ENCODE results near the gene MGST1.

Gene MGST1

DNA sequence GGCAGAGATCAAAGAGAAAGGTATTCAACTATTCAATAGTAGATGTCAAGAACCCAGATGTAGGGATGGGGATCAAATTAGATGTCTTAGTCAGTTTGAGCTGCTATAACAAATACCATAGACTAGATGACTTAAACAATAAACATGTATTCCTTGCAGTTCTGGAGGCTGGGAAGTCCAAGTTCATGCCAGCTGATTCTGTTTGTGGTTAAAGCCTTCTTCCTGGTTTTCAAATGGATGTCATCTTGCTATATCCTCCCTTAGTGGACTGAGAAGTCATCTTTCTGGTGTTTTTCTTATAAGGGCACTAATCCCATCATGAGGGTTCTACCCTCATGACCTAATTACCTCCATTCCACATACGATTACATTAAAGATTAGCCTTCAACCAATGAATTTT is 19.5 kb upstream of the MGST1 start:
- Histone ChIP-seq H3K23ac (ENCODE audit: low read length in 2 of 2) (no peak overlapping the region), H3K9ac (ENCODE audit: low read length) (no peak overlapping the region), H3K79me1 (replicated peaks; ENCODE audit: low read length, poor library complexity, severe bottlenecking) (no peaks in the 10 kb centered on the region), H3K18ac (ENCODE audit: low read depth in 1 of 2, low read length in 2 of 2) (no peak overlapping the region), H4K91ac (ENCODE audit: low read length) (no peak overlapping the region), H3K4ac (ENCODE audit: low read depth in 1 of 2, low read length in 2 of 2) (no peak overlapping the region), H3K27ac (ENCODE audit: low read length, poor library complexity, severe bottlenecking) (no peak overlapping the region), H4K8ac (ENCODE audit: low read length) (no peak overlapping the region), H3K27me3 (ENCODE audit: control insufficient read depth in 1 of 2, insufficient read depth in 1 of 2, low read length in 2 of 2) (no peaks in the 10 kb centered on the region), H2BK5ac (ENCODE audit: low read depth, low read length, poor library complexity, severe bottlenecking) (no peak overlapping the region), H3K4me2 (ENCODE audit: low read length, poor library complexity, severe bottlenecking) (no peak overlapping the region), H2AK5ac (ENCODE audit: low read length, severe bottlenecking) (no peak overlapping the region), H3K36me3 (ENCODE audit: control insufficient read depth in 1 of 2, insufficient read depth in 2 of 2, low read depth in 1 of 2, low read length in 2 of 2) (no peaks in the 10 kb centered on the region), H2BK12ac (ENCODE audit: low read length in 2 of 2) (no peak overlapping the region), H3K14ac (ENCODE audit: low read length in 2 of 2) (no peak overlapping the region), H3K4me1 (ENCODE audit: control insufficient read depth, insufficient read depth, low read depth, low read length) (no peaks in the 10 kb centered on the region), H2AFZ (ENCODE audit: low read depth, low read length) (no peak overlapping the region), H3K4me3 (ENCODE audit: insufficient read depth in 1 of 2, low read depth in 1 of 2, low read length in 2 of 2) (no peak overlapping the region), H3K9me3 (ENCODE audit: control insufficient read depth, low read length) (peaks cover 10% of the 10 kb centered on the region), H2BK120ac (ENCODE audit: low read depth, low read length) (no peak overlapping the region), H2BK15ac (ENCODE audit: low read depth, poor library complexity, severe bottlenecking) (no peak overlapping the region)
- DNase-seq, result no peak
- 90% methylated on average over 1 of the region's 1 CpG for WGBS

- H3K14ac ChIP-seq (ENCODE audit: low read length in 2 of 2), result no peak overlapping the region
- H4K8ac ChIP-seq (ENCODE audit: low read length), result no peak overlapping the region
- no peak for DNase-seq
- no peak overlapping the region for H2AK5ac ChIP-seq (ENCODE audit: low read length, severe bottlenecking)
- no peak overlapping the region for H3K27ac ChIP-seq (ENCODE audit: low read length, poor library complexity, severe bottlenecking)
- no CpG with 5 or more reads among the region's 2 CpGs for WGBS
- H3K18ac ChIP-seq (ENCODE audit: low read depth in 1 of 2, low read length in 2 of 2), result no peak overlapping the region
- no peaks in the 10 kb centered on the region for H3K4me1 ChIP-seq (ENCODE audit: control insufficient read depth, insufficient read depth, low read depth, low read length)
- H2BK15ac ChIP-seq (ENCODE audit: low read depth, poor library complexity, severe bottlenecking), result no peak overlapping the region
- H3K9me3 ChIP-seq (ENCODE audit: control insufficient read depth, low read length), result peaks cover 10% of the 10 kb centered on the region
- no peak overlapping the region for H2BK12ac ChIP-seq (ENCODE audit: low read length in 2 of 2)
- H4K91ac ChIP-seq (ENCODE audit: low read length), result no peak overlapping the region
- H2AFZ ChIP-seq (ENCODE audit: low read depth, low read length), result no peak overlapping the region
- H3K79me1 ChIP-seq (replicated peaks; ENCODE audit: low read length, poor library complexity, severe bottlenecking), result no peaks in the 10 kb centered on the region
- no peak overlapping the region for H3K4me2 ChIP-seq (ENCODE audit: low read length, poor library complexity, severe bottlenecking)
- H2BK5ac ChIP-seq (ENCODE audit: low read depth, low read length, poor library complexity, severe bottlenecking), result no peak overlapping the region
- no peak overlapping the region for H3K4ac ChIP-seq (ENCODE audit: low read depth in 1 of 2, low read length in 2 of 2)
- H3K36me3 ChIP-seq (ENCODE audit: control insufficient read depth in 1 of 2, insufficient read depth in 2 of 2, low read depth in 1 of 2, low read length in 2 of 2), result no peaks in the 10 kb centered on the region
- H3K27me3 ChIP-seq (ENCODE audit: control insufficient read depth in 1 of 2, insufficient read depth in 1 of 2, low read length in 2 of 2), result no peaks in the 10 kb centered on the region
- H2BK120ac ChIP-seq (ENCODE audit: low read depth, low read length), result no peak overlapping the region
- H3K4me3 ChIP-seq (ENCODE audit: insufficient read depth in 1 of 2, low read depth in 1 of 2, low read length in 2 of 2), result no peak overlapping the region
- no peak overlapping the region for H3K23ac ChIP-seq (ENCODE audit: low read length in 2 of 2)
- H3K9ac ChIP-seq (ENCODE audit: low read length), result no peak overlapping the region
These were observed 17.9 kb upstream of the MGST1 start for GRCh38 chr12:16329594-16329993.

GRCh38 chr12:16330560-16330959 is 16.9 kb upstream of the MGST1 start:
- Histone ChIP-seq H3K9me3 (ENCODE audit: control insufficient read depth, low read length) (peaks cover 10% of the 10 kb centered on the region), H2BK120ac (ENCODE audit: low read depth, low read length) (no peak overlapping the region), H4K8ac (ENCODE audit: low read length) (no peak overlapping the region), H3K4me3 (ENCODE audit: insufficient read depth in 1 of 2, low read depth in 1 of 2, low read length in 2 of 2) (no peak overlapping the region), H3K4me2 (ENCODE audit: low read length, poor library complexity, severe bottlenecking) (no peak overlapping the region), H2AFZ (ENCODE audit: low read depth, low read length) (no peak overlapping the region), H3K23ac (ENCODE audit: low read length in 2 of 2) (no peak overlapping the region), H2BK12ac (ENCODE audit: low read length in 2 of 2) (no peak overlapping the region), H3K18ac (ENCODE audit: low read depth in 1 of 2, low read length in 2 of 2) (no peak overlapping the region), H2BK5ac (ENCODE audit: low read depth, low read length, poor library complexity, severe bottlenecking) (no peak overlapping the region), H2AK5ac (ENCODE audit: low read length, severe bottlenecking) (no peak overlapping the region), H3K36me3 (ENCODE audit: control insufficient read depth in 1 of 2, insufficient read depth in 2 of 2, low read depth in 1 of 2, low read length in 2 of 2) (no peaks in the 10 kb centered on the region), H3K79me1 (replicated peaks; ENCODE audit: low read length, poor library complexity, severe bottlenecking) (no peaks in the 10 kb centered on the region), H3K4me1 (ENCODE audit: control insufficient read depth, insufficient read depth, low read depth, low read length) (no peaks in the 10 kb centered on the region), H3K9ac (ENCODE audit: low read length) (no peak overlapping the region), H3K14ac (ENCODE audit: low read length in 2 of 2) (no peak overlapping the region), H2BK15ac (ENCODE audit: low read depth, poor library complexity, severe bottlenecking) (no peak overlapping the region), H3K27me3 (ENCODE audit: control insufficient read depth in 1 of 2, insufficient read depth in 1 of 2, low read length in 2 of 2) (no peaks in the 10 kb centered on the region), H4K91ac (ENCODE audit: low read length) (no peak overlapping the region), H3K4ac (ENCODE audit: low read depth in 1 of 2, low read length in 2 of 2) (no peak overlapping the region), H3K27ac (ENCODE audit: low read length, poor library complexity, severe bottlenecking) (no peak overlapping the region)
- 92% methylated on average over 4 of the region's 4 CpGs for WGBS
- DNase-seq, result no peak

DNA sequence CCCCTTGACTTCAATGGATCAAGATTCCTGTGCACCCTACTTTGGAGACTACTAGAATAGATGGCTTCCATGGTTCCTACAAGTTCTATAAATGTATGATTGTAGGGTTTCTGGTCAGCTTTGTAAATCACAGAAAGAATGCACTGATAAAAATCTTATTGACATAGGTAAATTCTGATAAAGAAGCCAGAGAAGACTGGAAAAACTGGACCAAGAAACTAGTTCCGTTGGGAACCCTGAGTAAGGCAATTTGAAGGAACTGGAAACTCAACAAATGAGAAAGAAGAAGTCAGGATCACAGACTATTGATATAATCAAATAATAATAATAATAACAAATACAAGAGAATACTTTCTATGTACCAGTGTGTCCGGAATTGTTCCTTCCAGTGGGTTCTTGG is 15.4 kb upstream of the MGST1 start:
- no peaks in the 10 kb centered on the region for H3K36me3 ChIP-seq (ENCODE audit: control insufficient read depth in 1 of 2, insufficient read depth in 2 of 2, low read depth in 1 of 2, low read length in 2 of 2)
- H3K9ac ChIP-seq (ENCODE audit: low read length), result no peak overlapping the region
- no peak overlapping the region for H3K4me3 ChIP-seq (ENCODE audit: insufficient read depth in 1 of 2, low read depth in 1 of 2, low read length in 2 of 2)
- H2BK12ac ChIP-seq (ENCODE audit: low read length in 2 of 2), result no peak overlapping the region
- H3K27me3 ChIP-seq (ENCODE audit: control insufficient read depth in 1 of 2, insufficient read depth in 1 of 2, low read length in 2 of 2), result no peaks in the 10 kb centered on the region
- no peaks in the 10 kb centered on the region for H3K79me1 ChIP-seq (replicated peaks; ENCODE audit: low read length, poor library complexity, severe bottlenecking)
- no peak overlapping the region for H3K27ac ChIP-seq (ENCODE audit: low read length, poor library complexity, severe bottlenecking)
- H2AFZ ChIP-seq (ENCODE audit: low read depth, low read length), result no peak overlapping the region
- no peak overlapping the region for H3K4me2 ChIP-seq (ENCODE audit: low read length, poor library complexity, severe bottlenecking)
- H3K4ac ChIP-seq (ENCODE audit: low read depth in 1 of 2, low read length in 2 of 2), result no peak overlapping the region
- no peak overlapping the region for H4K8ac ChIP-seq (ENCODE audit: low read length)
- no peak overlapping the region for H3K14ac ChIP-seq (ENCODE audit: low read length in 2 of 2)
- H3K23ac ChIP-seq (ENCODE audit: low read length in 2 of 2), result no peak overlapping the region
- H3K4me1 ChIP-seq (ENCODE audit: control insufficient read depth, insufficient read depth, low read depth, low read length), result no peaks in the 10 kb centered on the region
- H2AK5ac ChIP-seq (ENCODE audit: low read length, severe bottlenecking), result no peak overlapping the region
- no peak overlapping the region for H3K18ac ChIP-seq (ENCODE audit: low read depth in 1 of 2, low read length in 2 of 2)
- WGBS, result 86% methylated on average over 1 of the region's 2 CpGs
- DNase-seq, result no peak
- peaks cover 10% of the 10 kb centered on the region for H3K9me3 ChIP-seq (ENCODE audit: control insufficient read depth, low read length)
- H2BK5ac ChIP-seq (ENCODE audit: low read depth, low read length, poor library complexity, severe bottlenecking), result no peak overlapping the region
- H2BK120ac ChIP-seq (ENCODE audit: low read depth, low read length), result no peak overlapping the region
- no peak overlapping the region for H4K91ac ChIP-seq (ENCODE audit: low read length)
- no peak overlapping the region for H2BK15ac ChIP-seq (ENCODE audit: low read depth, poor library complexity, severe bottlenecking)

Measured in mesenchymal stem cell (in vitro differentiated cells and primary cell).